K562 (cell line): ENCODE data around the gene ITGAE. TPM values are rescaled to one million over a fixed set of nuclear protein-coding genes. Genes with fewer than 3 reads are reported as not detected.

Experiments used
- ATAC-seq: fragments of 200-7000 bp; cut with Tn5 transposase; 3 replicates; pipeline ENCODE4 v1.9.1; 2020; ENCODE audit warnings: moderate library complexity
- BruUV-seq: library from RNA; stranded (reverse); fragments of 400-500 nt; replicated peaks from 2 replicates; lab custom pipeline; 2021; lab: Mats Ljungman, UMichigan
- CTCF ChIA-PET: fragments of 300-600 bp; formaldehyde crosslinking; extraction: SDS; loops from one replicate; lab custom pipeline; 2021; ENCODE audit warnings: low intra/inter-chr PET ratio; lab: Yijun Ruan, JAX
- POLR2A ChIA-PET: fragments of 300-600, 350-650 bp; sonication (Branson Sonifier 250); formaldehyde crosslinking; extraction: SDS; loops from one replicate; lab custom pipeline; 2021; ENCODE audit warnings: antibody characterized with exemption, inconsistent platforms; lab: Yijun Ruan, JAX
- DNase-seq, 4 experiments: peaks; one replicate each; pipeline versions ENCODE4 v3.0.0 to v3.0.0-alpha.2; 2011 to 2018; ENCODE audit warnings: low spot score in 3 of 4, mixed read lengths in 3 of 4; ENCODE audit errors: extremely low read depth in 1 of 4
- FAIRE-seq: peaks from 2 replicates; lab custom pipeline; 2011; peaks lifted over from hg19 to GRCh38; lab: Jason Lieb, UNC
- H2AFZ ChIP-seq: 2 replicates; pipeline ENCODE4 v1.6.0; 2011; ENCODE audit warnings: low read depth, low read length, control low read depth, inconsistent platforms
- H3K27ac ChIP-seq: fragments of 200-600 bp; 3 replicates; pipeline ENCODE4 v1.8.0; 2011; ENCODE audit warnings: low read depth, mild to moderate bottlenecking, control low read depth, inconsistent platforms, low read length, moderate library complexity, mixed read lengths; ENCODE audit errors: extremely low read depth
- H3K27me3 ChIP-seq, 2 experiments: fragments of 300-600 bp in 1 of 2; 2 replicates in 1 of 2; 3 replicates in 1 of 2; pipeline versions ENCODE4 v1.6.0 to v1.8.0; 2011; ENCODE audit warnings: inconsistent platforms in 2 of 2, low read length in 2 of 2, mild to moderate bottlenecking in 1 of 2, mixed read lengths in 1 of 2, moderate library complexity in 1 of 2; ENCODE audit not compliant: control insufficient read depth in 2 of 2, insufficient read depth in 2 of 2
- H3K36me3 ChIP-seq: fragments of 300-600 bp; 3 replicates; pipeline ENCODE4 v1.8.0; 2011; ENCODE audit warnings: mild to moderate bottlenecking, low read length, inconsistent platforms; ENCODE audit not compliant: control insufficient read depth, insufficient read depth
- H3K4me1 ChIP-seq, 2 experiments: fragments of 200-600 bp in 1 of 2; replicated peaks in 1 of 2; 2 replicates in 1 of 2; 3 replicates in 1 of 2; pipeline versions ENCODE4 v1.5.1 to v1.8.0; 2011; ENCODE audit warnings: inconsistent platforms in 2 of 2, low read length in 2 of 2, mild to moderate bottlenecking in 1 of 2, mixed read lengths in 1 of 2, moderate library complexity in 1 of 2; ENCODE audit not compliant: control insufficient read depth in 2 of 2, insufficient read depth in 2 of 2
- H3K4me2 ChIP-seq: 2 replicates; pipeline ENCODE4 v1.6.1; 2011; ENCODE audit warnings: low read length, control low read depth, inconsistent platforms, mixed read lengths; ENCODE audit not compliant: insufficient read depth
- H3K4me3 ChIP-seq: fragments of 200-600 bp; sonication (generic), shearing (Covaris generic); 2 replicates; pipeline ENCODE4 v1.5.1; 2016; ENCODE audit warnings: control low read depth, inconsistent platforms
- H3K79me2 ChIP-seq: fragments of 200-600 bp; 3 replicates; pipeline ENCODE4 v1.8.0; 2011; ENCODE audit warnings: low read length, inconsistent platforms; ENCODE audit not compliant: control insufficient read depth, insufficient read depth
- H3K9ac ChIP-seq, 2 experiments: 2 replicates each; pipeline versions ENCODE4 v1.6.0 to v1.6.1; 2011; ENCODE audit warnings: low read depth in 2 of 2, low read length in 2 of 2, control low read depth in 1 of 2, inconsistent platforms in 1 of 2, mild to moderate bottlenecking in 1 of 2, mixed read lengths in 1 of 2; ENCODE audit not compliant: insufficient read depth in 1 of 2
- H3K9me1 ChIP-seq: one replicate; pipeline ENCODE4 v1.6.0; 2011; ENCODE audit warnings: inconsistent platforms, mild to moderate bottlenecking, low read length, moderate library complexity; ENCODE audit not compliant: control insufficient read depth, insufficient read depth
- H3K9me3 ChIP-seq: replicated peaks from 2 replicates; pipeline ENCODE4 v1.5.1; 2011; ENCODE audit warnings: low read depth, low read length, inconsistent platforms; ENCODE audit not compliant: control insufficient read depth, insufficient read depth
- H4K20me1 ChIP-seq: replicated peaks from 2 replicates; pipeline ENCODE4 v1.6.1; 2011; ENCODE audit warnings: low read length, inconsistent platforms, mixed read lengths; ENCODE audit not compliant: control insufficient read depth, insufficient read depth
- BMI1 ChIP-seq: fragments of 150-350 bp; IDR thresholded peaks from 2 replicates; pipeline ENCODE4 v1.6.1; 2014; ENCODE audit warnings: low read length
- CHD4 ChIP-seq: fragments of 200-600 bp; sonication (generic); IDR thresholded peaks from 3 replicates; pipeline ENCODE4 v1.6.1; 2012; ENCODE audit warnings: low read depth, mild to moderate bottlenecking, mixed read lengths, low read length, inconsistent platforms; ENCODE audit not compliant: insufficient read depth, insufficient replicate concordance, poor library complexity, severe bottlenecking
- CTCF ChIP-seq, 3 experiments: IDR thresholded peaks in 2 of 3; conservative IDR thresholded peaks in 1 of 3; 2 replicates each; pipeline ENCODE4 v1.5.1; 2011 to 2012; ENCODE audit warnings: low read length in 3 of 3, mild to moderate bottlenecking in 3 of 3, control low read depth in 2 of 3, improper control_type of control experiment in 1 of 3, inconsistent platforms in 1 of 3, low read depth in 1 of 3, mixed read lengths in 1 of 3, moderate library complexity in 1 of 3; ENCODE audit not compliant: insufficient read depth in 2 of 3
- MED1 ChIP-seq: sonication (generic); formaldehyde crosslinking; IDR thresholded peaks from 2 replicates; pipeline ENCODE4 v1.8.1; 2023; ENCODE audit warnings: missing genetic modification reagents, borderline replicate concordance
- MEIS2 ChIP-seq: fragments of 450-650 bp; IDR thresholded peaks from 2 replicates; pipeline ENCODE4 v1.6.1; 2014; ENCODE audit warnings: mild to moderate bottlenecking; ENCODE audit not compliant: partially characterized antibody
- SIRT6 ChIP-seq: IDR thresholded peaks from one replicate; pipeline ENCODE4 v1.6.1; 2012; ENCODE audit warnings: low read depth, mild to moderate bottlenecking, control low read depth, inconsistent platforms, low read length, moderate library complexity
- XRCC4 ChIP-seq: IDR thresholded peaks from one replicate; pipeline ENCODE4 v1.6.1; 2011; ENCODE audit not compliant: insufficient read depth, insufficient read length; ENCODE audit errors: extremely low read depth
- ZBTB33 ChIP-seq: sonication (generic); formaldehyde crosslinking; IDR thresholded peaks from 2 replicates; pipeline ENCODE4 v1.8.1; 2023; ENCODE audit warnings: mild to moderate bottlenecking, missing genetic modification reagents
- ZNF274 ChIP-seq: IDR thresholded peaks from 2 replicates; pipeline ENCODE4 v1.6.1; 2011; ENCODE audit warnings: low read depth, mild to moderate bottlenecking, low read length, moderate library complexity, borderline replicate concordance
- ZNF780A ChIP-seq: fragments of 250-450 bp; sonication (Bioruptor Pico); IDR thresholded peaks from 2 replicates; pipeline ENCODE4 v1.5.0; 2021; ENCODE audit warnings: mild to moderate bottlenecking
- WGBS: fragments of 100-300 bp; shearing (Covaris generic); methylation state at CpG from one replicate; pipeline ENCODE4 v1.1.6; 2016; ENCODE audit warnings: low coverage, mixed read lengths; ENCODE audit not compliant: insufficient coverage; ENCODE audit errors: missing lambda C conversion rate; 5-methylcytosine and 5-hydroxymethylcytosine counted together
- in situ Hi-C: fragments of 300-500 bp; cut with MboI; formaldehyde crosslinking; loops from 4 replicates; pipeline ENCODE4 v1.15.0; 2018; ENCODE audit warnings: inconsistent platforms, mixed read lengths
- intact Hi-C: fragments of 100-400 bp; cut with micrococcal nuclease; formaldehyde crosslinking; loops from 2 replicates; pipeline ENCODE4 v1.14.2; 2022
- polyA plus RNA-seq, 8 experiments: library from polyadenylated mRNA; depleted of rRNA in 4 of 8; stranded (reverse) in 5 of 8; unstranded in 3 of 8; fragments of >200 nt; fragmentation: Nextera tagmentation in 2 of 8; fragmentation: Illumina TruSeq in 1 of 8; extraction: Ambion mirVana in 2 of 8; extraction: Trizol in 1 of 8; gene quantifications; 2 replicates each; pipeline versions ENCODE4 v1.2.1 to v1.2.3, GENCODE V29; 2011 to 2014; ENCODE audit warnings: inconsistent platforms in 1 of 8, missing spikeins in 1 of 8
- total RNA-seq, 7 experiments: library from RNA; depleted of rRNA in 6 of 7; stranded (reverse); fragments of >200 nt in 6 of 7; fragmentation: Illumina TruSeq in 2 of 7; extraction: Trizol in 2 of 7; gene quantifications; 2 replicates each; pipeline versions ENCODE4 v1.2.1 to v1.2.3, GENCODE V29; 2011 to 2021; ENCODE audit warnings: low replicate concordance in 1 of 7
- TF ChIP-seq, protein P1 (sequence below): fragments of 450-650 bp; formaldehyde crosslinking; IDR thresholded peaks from 2 replicates; pipeline ENCODE4 v1.4.0; 2022; ENCODE audit warnings: missing genetic modification characterization
- TF ChIP-seq, protein P2 (sequence below): fragments of 250-450 bp; sonication (Bioruptor Pico); IDR thresholded peaks from 2 replicates; pipeline ENCODE4 v1.5.1; 2021; ENCODE audit warnings: mild to moderate bottlenecking

Gene ITGAE
- total and polyA plus RNA-seq, 9 of the 15 experiments (the other 6 are each of a cell fraction or from before 2014, with no cell fraction given): 14.8 to 160 (median 27.0) TPM

GRCh38 chr17:3691617-3692067, 109.3 kb downstream of the ITGAE start:
- H4K20me1 ChIP-seq: no peaks in the 10 kb centered on the region
- H3K9me3 ChIP-seq: no peaks in the 10 kb centered on the region
- POLR2A ChIA-PET: interaction anchor here (0.6 kb wide), 1 partner anchor 255 kb away, joined by 3 read pairs; no protein-coding TSS in a partner anchor
- H3K9me1 ChIP-seq: no peaks in the 10 kb centered on the region
- H3K4me2 ChIP-seq: no peak overlapping the region
- WGBS: 23% methylated on average over 9 of the region's 16 CpGs
- no TSS peak for BruUV-seq
- no peaks in the 10 kb centered on the region for H3K79me2 ChIP-seq
- no peak overlapping the region for H2AFZ ChIP-seq
- no peak overlapping the region for H3K4me3 ChIP-seq
- H3K36me3 ChIP-seq: no peaks in the 10 kb centered on the region
- DNase-seq: peak; percentile 32 to 54 (median 46)
- H3K4me1 ChIP-seq: peaks cover 0 to 42% of the 10 kb centered on the region in 2 experiments; a peak in 2 of 5 replicates
- CTCF ChIA-PET: interaction anchor here (1.1 to 1.7 kb wide), 2 partner anchors 89 to 843 kb away, joined by 3 to 9 read pairs; no protein-coding TSS in a partner anchor
- intact Hi-C loops (loop anchor here (10.0 kb wide), 1 partner anchor 87 kb away; the partner anchor contains the start of gene TRPV1), in situ Hi-C loops (no loop called here)
- peak; percentile 80 for ATAC-seq
- FAIRE-seq: no peak
- no peak overlapping the region for H3K9ac ChIP-seq
- no peak overlapping the region for H3K27ac ChIP-seq
- H3K27me3 ChIP-seq: no peaks in the 10 kb centered on the region
- TF ChIP-seq ZNF780A (CRISPR knock-in tag) (no peak), CHD4 (no peak), MEIS2 (peak; percentile 22), MED1 (CRISPR knock-in tag) (no peak), ZNF274 (no peak), BMI1 (no peak), XRCC4 (no peak), CTCF (IDR thresholded peaks at IDR 0.05 in 2 of 3, conservative IDR thresholded peaks at IDR 0.05 in 1 of 3; ENCODE audit: insufficient read depth in 2 of 3, low read depth in 1 of 3, low read length in 3 of 3) (peak; percentile 44 to 51 (median 47); a peak in 4 of 6 replicates), SIRT6 (no peak), ZBTB33 (CRISPR knock-in tag) (no peak)
- TF ChIP-seq, protein P1, sequence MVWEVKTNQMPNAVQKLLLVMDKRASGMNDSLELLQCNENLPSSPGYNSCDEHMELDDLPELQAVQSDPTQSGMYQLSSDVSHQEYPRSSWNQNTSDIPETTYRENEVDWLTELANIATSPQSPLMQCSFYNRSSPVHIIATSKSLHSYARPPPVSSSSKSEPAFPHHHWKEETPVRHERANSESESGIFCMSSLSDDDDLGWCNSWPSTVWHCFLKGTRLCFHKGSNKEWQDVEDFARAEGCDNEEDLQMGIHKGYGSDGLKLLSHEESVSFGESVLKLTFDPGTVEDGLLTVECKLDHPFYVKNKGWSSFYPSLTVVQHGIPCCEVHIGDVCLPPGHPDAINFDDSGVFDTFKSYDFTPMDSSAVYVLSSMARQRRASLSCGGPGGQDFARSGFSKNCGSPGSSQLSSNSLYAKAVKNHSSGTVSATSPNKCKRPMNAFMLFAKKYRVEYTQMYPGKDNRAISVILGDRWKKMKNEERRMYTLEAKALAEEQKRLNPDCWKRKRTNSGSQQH: no peak
- TF ChIP-seq, protein P2, sequence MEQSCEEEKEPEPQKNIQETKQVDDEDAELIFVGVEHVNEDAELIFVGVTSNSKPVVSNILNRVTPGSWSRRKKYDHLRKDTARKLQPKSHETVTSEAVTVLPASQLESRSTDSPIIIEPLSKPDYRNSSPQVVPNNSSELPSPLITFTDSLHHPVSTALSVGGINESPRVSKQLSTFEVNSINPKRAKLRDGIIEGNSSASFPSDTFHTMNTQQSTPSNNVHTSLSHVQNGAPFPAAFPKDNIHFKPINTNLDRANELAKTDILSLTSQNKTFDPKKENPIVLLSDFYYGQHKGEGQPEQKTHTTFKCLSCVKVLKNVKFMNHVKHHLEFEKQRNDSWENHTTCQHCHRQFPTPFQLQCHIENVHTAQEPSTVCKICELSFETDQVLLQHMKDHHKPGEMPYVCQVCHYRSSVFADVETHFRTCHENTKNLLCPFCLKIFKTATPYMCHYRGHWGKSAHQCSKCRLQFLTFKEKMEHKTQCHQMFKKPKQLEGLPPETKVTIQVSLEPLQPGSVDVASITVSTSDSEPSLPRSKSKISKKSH (CRISPR knock-in tag): no peak
